Astrocyte (in vitro differentiated cells and primary cell): ENCODE measurements around the gene CCNYL1.

ENCODE experiments used
- EZH2 ChIP-seq: IDR thresholded peaks from 2 replicates; pipeline ENCODE4 v1.6.1; 2012; ENCODE audit warnings: mild to moderate bottlenecking, low read length, inconsistent platforms; ENCODE audit not compliant: insufficient read depth
- TF ChIP-seq, protein P1 (sequence below): IDR thresholded peaks from 2 replicates; pipeline ENCODE4 v1.5.1; 2011; ENCODE audit warnings: low read depth, mild to moderate bottlenecking, inconsistent platforms, low read length, moderate library complexity; ENCODE audit not compliant: insufficient read depth

- TF ChIP-seq, protein P1, sequence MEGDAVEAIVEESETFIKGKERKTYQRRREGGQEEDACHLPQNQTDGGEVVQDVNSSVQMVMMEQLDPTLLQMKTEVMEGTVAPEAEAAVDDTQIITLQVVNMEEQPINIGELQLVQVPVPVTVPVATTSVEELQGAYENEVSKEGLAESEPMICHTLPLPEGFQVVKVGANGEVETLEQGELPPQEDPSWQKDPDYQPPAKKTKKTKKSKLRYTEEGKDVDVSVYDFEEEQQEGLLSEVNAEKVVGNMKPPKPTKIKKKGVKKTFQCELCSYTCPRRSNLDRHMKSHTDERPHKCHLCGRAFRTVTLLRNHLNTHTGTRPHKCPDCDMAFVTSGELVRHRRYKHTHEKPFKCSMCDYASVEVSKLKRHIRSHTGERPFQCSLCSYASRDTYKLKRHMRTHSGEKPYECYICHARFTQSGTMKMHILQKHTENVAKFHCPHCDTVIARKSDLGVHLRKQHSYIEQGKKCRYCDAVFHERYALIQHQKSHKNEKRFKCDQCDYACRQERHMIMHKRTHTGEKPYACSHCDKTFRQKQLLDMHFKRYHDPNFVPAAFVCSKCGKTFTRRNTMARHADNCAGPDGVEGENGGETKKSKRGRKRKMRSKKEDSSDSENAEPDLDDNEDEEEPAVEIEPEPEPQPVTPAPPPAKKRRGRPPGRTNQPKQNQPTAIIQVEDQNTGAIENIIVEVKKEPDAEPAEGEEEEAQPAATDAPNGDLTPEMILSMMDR, result no peak
- TF ChIP-seq EZH2, result no peak
Measured at GRCh38 chr2:207760453-207760852, 49.0 kb downstream of the CCNYL1 start.
